ENCODE measurements around the gene ATP6AP1. TPM values are rescaled to one million over a fixed set of nuclear protein-coding genes. Genes with fewer than 3 reads are reported as not detected.
"Not testable (repeated sequence)": the region's sequence is repeated elsewhere in the genome, so short reads cannot be mapped to it uniquely, and the experiment has no call there.

The ATP6AP1 gene
- polyA plus RNA-seq, 3 donors: 144 to 170 (median 166) TPM

GRCh38 chrX:154396973-154397887 is 31.2 kb upstream of the ATP6AP1 start:
- DNase-seq: no peak

- peak; percentile 93 for DNase-seq
Observed at GRCh38 chrX:154397888-154398667, 30.4 kb upstream of the ATP6AP1 start, which contains the start of gene RPL10. Gene RPL10, plus strand, starts transcription at chrX:154398377. Its CDS starts 143 bp downstream, at chrX:154398520.

- DNase-seq: peak; percentile 80
Observed at GRCh38 chrX:154398668-154399526, 29.6 kb upstream of the ATP6AP1 start.

- DNase-seq: no peak
Observed at GRCh38 chrX:154399527-154400368, 28.7 kb upstream of the ATP6AP1 start.

GRCh38 chrX:154400369-154400817 is 28.1 kb upstream of the ATP6AP1 start:
- DNase-seq: not testable (repeated sequence)

GRCh38 chrX:154401045-154401799 is 27.3 kb upstream of the ATP6AP1 start:
- no peak for DNase-seq

- no peak for DNase-seq
Observed at GRCh38 chrX:154401918-154402621, 26.4 kb upstream of the ATP6AP1 start.

GRCh38 chrX:154402622-154403127 is 25.8 kb upstream of the ATP6AP1 start:
- no peak for DNase-seq

GRCh38 chrX:154403192-154403591 is 25.3 kb upstream of the ATP6AP1 start:
- no peak for DNase-seq

GRCh38 chrX:154403858-154404257 is 24.6 kb upstream of the ATP6AP1 start:
- DNase-seq: no peak

- no peak for DNase-seq
Observed at GRCh38 chrX:154404625-154405192, 23.8 kb upstream of the ATP6AP1 start.

- DNase-seq: no peak
Observed at GRCh38 chrX:154408659-154409221, 19.7 kb upstream of the ATP6AP1 start.

- no peak for DNase-seq
Observed at GRCh38 chrX:154409222-154409871, 19.1 kb upstream of the ATP6AP1 start, which contains the start of gene DNASE1L1. Gene DNASE1L1, minus strand, starts transcription at chrX:154409254. Its CDS starts 3,686 bp downstream, at chrX:154405568.

- no peak for DNase-seq
Observed at GRCh38 chrX:154411981-154412340, 16.5 kb upstream of the ATP6AP1 start.

- no peak for DNase-seq
Observed at GRCh38 chrX:154412468-154412867, 16.0 kb upstream of the ATP6AP1 start.

- no peak for DNase-seq
Observed at GRCh38 chrX:154413142-154413541, 15.3 kb upstream of the ATP6AP1 start.

GRCh38 chrX:154417157-154417556 is 11.3 kb upstream of the ATP6AP1 start:
- DNase-seq: no peak

GRCh38 chrX:154419189-154419588 is 9.3 kb upstream of the ATP6AP1 start:
- DNase-seq: no peak
